Measurements from ENCODE around the gene KIZ. TPM values are rescaled to one million over a fixed set of nuclear protein-coding genes. Genes with fewer than 3 reads are reported as not detected.

Gene KIZ
- total and polyA plus RNA-seq, 2 of the 4 experiments (the other 2 are of a cell fraction) = 9.9 to 14.0 TPM

DNA sequence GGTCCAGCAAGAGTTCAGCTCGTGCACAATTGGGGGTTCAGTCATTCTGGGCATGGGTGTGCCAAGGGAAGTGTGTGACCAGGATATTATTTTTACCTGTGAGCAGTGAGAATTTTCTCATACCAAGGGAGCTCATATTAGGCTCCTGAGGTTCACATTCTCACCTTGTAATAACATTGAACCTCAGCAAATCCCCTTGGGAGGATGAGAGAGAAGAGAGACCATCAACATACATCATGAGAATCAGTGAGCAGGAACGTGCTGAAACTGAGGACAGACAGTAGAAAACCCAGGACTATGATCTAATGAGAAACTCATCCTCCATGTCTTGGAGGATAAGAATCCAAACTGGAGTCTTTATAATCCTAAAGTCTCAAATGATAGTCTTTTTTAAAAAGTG lies 143.9 kb downstream of the KIZ start:
- no peaks in the 10 kb centered on the region for H3K9me1 ChIP-seq (ENCODE audit: insufficient read depth, low read length)
- no peak overlapping the region for H2BK120ac ChIP-seq (ENCODE audit: low read depth, low read length)
- no peak overlapping the region for H3K14ac ChIP-seq (replicated peaks; ENCODE audit: low read depth, low read length)
- ChIA-PET POLR2A (ENCODE audit: unreplicated experiment) (no interaction called here), CTCF (no interaction called here)
- no peak overlapping the region for H4K5ac ChIP-seq (ENCODE audit: low read depth, low read length)
- H3K9ac ChIP-seq (ENCODE audit: low read depth, low read length) = no peak overlapping the region
- TF ChIP-seq CTCF (conservative IDR thresholded peaks at IDR 0.05; ENCODE audit: low read depth, low read length) (no peak), MXI1 (IDR thresholded peaks at IDR 0.05; ENCODE audit: borderline replicate concordance, low read depth, low read length) (no peak), RCOR1 (IDR thresholded peaks at IDR 0.05; ENCODE audit: insufficient replicate concordance, low read length) (no peak), CHD1 (IDR thresholded peaks at IDR 0.05; ENCODE audit: low read depth, low read length) (no peak), SMC3 (IDR thresholded peaks at IDR 0.05; ENCODE audit: low read depth, low read length) (no peak)
- TF ChIP-seq, protein P1, sequence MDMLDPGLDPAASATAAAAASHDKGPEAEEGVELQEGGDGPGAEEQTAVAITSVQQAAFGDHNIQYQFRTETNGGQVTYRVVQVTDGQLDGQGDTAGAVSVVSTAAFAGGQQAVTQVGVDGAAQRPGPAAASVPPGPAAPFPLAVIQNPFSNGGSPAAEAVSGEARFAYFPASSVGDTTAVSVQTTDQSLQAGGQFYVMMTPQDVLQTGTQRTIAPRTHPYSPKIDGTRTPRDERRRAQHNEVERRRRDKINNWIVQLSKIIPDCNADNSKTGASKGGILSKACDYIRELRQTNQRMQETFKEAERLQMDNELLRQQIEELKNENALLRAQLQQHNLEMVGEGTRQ (IDR thresholded peaks at IDR 0.05; ENCODE audit: low read depth, low read length) = no peak
- TF ChIP-seq, protein P2, sequence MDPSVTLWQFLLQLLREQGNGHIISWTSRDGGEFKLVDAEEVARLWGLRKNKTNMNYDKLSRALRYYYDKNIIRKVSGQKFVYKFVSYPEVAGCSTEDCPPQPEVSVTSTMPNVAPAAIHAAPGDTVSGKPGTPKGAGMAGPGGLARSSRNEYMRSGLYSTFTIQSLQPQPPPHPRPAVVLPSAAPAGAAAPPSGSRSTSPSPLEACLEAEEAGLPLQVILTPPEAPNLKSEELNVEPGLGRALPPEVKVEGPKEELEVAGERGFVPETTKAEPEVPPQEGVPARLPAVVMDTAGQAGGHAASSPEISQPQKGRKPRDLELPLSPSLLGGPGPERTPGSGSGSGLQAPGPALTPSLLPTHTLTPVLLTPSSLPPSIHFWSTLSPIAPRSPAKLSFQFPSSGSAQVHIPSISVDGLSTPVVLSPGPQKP (IDR thresholded peaks at IDR 0.05; ENCODE audit: borderline replicate concordance, low read depth, low read length) = no peak
- no peaks in the 10 kb centered on the region for H4K20me1 ChIP-seq (ENCODE audit: insufficient read depth, low read length)
- no CpG with 5 or more reads among the region's 2 CpGs for WGBS, 2 experiments (ENCODE audit: extremely low coverage in 2 of 2, insufficient read length in 1 of 2)
- DNase-seq (no peak), ATAC-seq (ENCODE audit: low read depth) (no peak)
- no peaks in the 10 kb centered on the region for H3K36me3 ChIP-seq (ENCODE audit: control insufficient read depth, insufficient read depth, low read length)
- H2BK20ac ChIP-seq (ENCODE audit: low read depth, low read length) = no peak overlapping the region
- intact Hi-C loops (cut with micrococcal nuclease) = no loop called here
- BruUV-seq (replicated peaks) = no TSS peak
- H3K18ac ChIP-seq (ENCODE audit: low read depth, low read length) = no peak overlapping the region
- H3K4me3 ChIP-seq (ENCODE audit: insufficient read depth, low read depth, low read length) = no peak overlapping the region
- no peak overlapping the region for H2AFZ ChIP-seq (replicated peaks; ENCODE audit: low read length, poor library complexity)
- H3K4me1 ChIP-seq (ENCODE audit: control insufficient read depth, insufficient read depth, low read length) = no peaks in the 10 kb centered on the region
- dilution Hi-C loops (cut with HindIII; ENCODE audit: low sequenced_read_pairs, unreplicated experiment) = no loop called here
- H2AK5ac ChIP-seq (ENCODE audit: low read depth, low read length) = no peak overlapping the region
- H2AK9ac ChIP-seq (replicated peaks; ENCODE audit: low read depth, low read length, poor library complexity) = no peak overlapping the region
- H3K79me1 ChIP-seq (ENCODE audit: low read depth in 1 of 2, low read length in 2 of 2) = no peaks in the 10 kb centered on the region
- no peak overlapping the region for H3K4me2 ChIP-seq (ENCODE audit: low read depth, low read length)
- no peak overlapping the region for H2BK5ac ChIP-seq (ENCODE audit: low read depth, low read length, poor library complexity, severe bottlenecking)
- H3K27me3 ChIP-seq (ENCODE audit: control insufficient read depth, insufficient read depth, low read length) = peaks cover 13% of the 10 kb centered on the region
- no peak overlapping the region for H4K91ac ChIP-seq (ENCODE audit: insufficient read depth, low read depth, low read length)
- H3K23ac ChIP-seq (ENCODE audit: low read depth, low read length) = no peak overlapping the region
- H2BK15ac ChIP-seq (ENCODE audit: low read depth, low read length) = no peak overlapping the region
- H4K8ac ChIP-seq (ENCODE audit: low read depth in 2 of 2, low read length in 2 of 2) = no peak overlapping the region
- H3K27ac ChIP-seq (ENCODE audit: insufficient read depth, low read length) = no peak overlapping the region
- H3K56ac ChIP-seq (ENCODE audit: extremely low read depth, insufficient read depth, low read length) = no peak overlapping the region
- in situ Hi-C loops (cut with MboI; ENCODE audit: low sequenced_read_pairs) = no loop called here
- 0 out of 2 replicates have a peak, but pooled peaks cover 4% of the 10 kb centered on the region for H3K9me3 ChIP-seq (ENCODE audit: control insufficient read depth, insufficient read depth, low read length)
- no peak overlapping the region for H3K4ac ChIP-seq (ENCODE audit: low read depth, low read length)

All from IMR-90 (cell line).